Measurements from ENCODE around the gene AFDN. TPM values are rescaled to one million over a fixed set of nuclear protein-coding genes. Genes with fewer than 3 reads are reported as not detected.
"Not testable (repeated sequence)": the region's sequence is repeated elsewhere in the genome, so short reads cannot be mapped to it uniquely, and the experiment has no call there.

AFDN gene
- total RNA-seq, 1 donor from 2014 or later = 131 TPM

DNA sequence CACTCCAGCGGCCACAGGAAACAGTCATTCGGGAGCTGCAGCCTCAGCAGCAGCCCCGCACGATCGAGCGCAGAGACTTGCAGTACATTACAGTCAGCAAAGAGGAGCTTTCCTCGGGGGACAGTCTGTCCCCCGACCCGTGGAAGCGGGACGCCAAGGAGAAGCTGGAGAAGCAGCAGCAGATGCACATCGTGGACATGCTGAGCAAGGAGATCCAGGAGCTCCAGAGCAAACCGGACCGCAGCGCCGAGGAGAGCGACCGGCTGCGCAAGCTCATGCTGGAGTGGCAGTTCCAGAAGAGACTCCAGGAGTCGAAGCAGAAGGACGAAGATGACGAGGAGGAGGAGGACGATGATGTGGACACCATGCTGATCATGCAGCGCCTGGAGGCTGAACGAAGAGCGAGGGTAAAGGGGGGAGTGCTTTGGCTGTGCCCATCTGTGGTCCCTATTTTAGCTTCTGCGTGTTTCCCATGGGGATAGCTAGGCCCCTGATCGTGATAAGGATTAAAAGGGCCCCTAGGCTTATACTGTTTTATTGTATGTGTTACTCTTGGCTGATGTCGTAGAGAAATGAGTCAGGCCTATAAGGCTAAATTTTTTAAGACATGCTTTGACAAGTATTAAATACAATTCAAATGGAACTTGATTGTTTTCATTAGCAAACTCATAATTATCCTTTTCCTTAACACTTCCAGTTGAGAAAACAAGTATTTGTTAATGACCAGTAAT, 125.2 kb downstream of the AFDN start:
- no peak for DNase-seq

DNA sequence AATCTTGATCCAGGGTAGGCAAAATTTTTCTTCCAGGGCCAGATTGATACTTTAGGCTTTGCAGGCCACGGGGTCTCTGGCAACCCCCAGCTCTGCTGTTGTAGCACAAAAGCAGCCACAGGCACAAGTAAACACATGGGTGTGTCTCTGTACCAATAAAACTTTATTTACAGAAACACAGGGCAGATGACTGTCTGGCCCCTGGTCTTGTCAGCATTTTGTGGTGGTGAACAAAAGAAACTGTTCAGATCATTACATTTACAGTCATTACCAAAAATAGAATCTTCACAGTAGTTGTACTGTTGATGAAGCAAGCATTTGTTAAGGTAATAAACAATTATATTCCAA, 125.8 kb downstream of the AFDN start:
- DNase-seq = no peak

DNA sequence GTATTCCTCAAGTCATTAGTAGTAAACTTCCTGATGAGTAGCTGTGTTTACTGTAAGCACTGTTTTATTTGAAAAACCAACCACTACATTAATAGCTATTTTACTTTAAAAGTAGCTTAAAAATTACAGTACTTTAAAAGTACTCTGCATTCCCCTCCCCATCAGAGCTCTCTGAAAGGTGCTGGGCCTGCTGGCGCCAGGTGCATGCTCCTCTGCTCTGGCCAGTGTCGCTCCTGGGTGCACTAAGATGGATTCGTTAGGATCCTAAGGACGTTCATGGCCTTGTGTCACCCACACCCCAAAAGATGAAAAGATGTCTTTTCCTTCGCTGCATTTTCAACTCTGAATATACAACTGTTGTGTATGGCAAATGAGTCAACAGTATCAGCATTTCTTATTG, 126.8 kb downstream of the AFDN start:
- DNase-seq = no peak

DNA sequence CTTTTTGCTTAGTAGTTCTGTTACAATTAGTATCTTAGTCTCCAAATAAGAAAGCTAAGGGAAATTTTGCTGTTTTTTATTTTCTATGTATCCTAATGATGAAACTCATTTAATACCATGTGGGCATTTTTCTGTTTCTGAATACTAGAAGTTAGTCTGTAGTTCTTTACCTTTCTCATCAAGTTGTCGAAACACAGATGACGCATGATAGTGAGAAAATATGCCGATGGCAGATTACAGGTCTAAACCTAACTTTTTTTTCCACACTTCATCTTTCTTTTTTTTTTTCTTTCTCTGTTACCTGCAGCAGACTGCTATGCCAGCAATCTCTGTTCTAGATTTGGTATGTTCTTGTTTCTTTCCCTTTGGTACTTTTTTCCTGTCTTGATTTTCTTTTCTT, 127.4 kb downstream of the AFDN start:
- DNase-seq = no peak

DNA sequence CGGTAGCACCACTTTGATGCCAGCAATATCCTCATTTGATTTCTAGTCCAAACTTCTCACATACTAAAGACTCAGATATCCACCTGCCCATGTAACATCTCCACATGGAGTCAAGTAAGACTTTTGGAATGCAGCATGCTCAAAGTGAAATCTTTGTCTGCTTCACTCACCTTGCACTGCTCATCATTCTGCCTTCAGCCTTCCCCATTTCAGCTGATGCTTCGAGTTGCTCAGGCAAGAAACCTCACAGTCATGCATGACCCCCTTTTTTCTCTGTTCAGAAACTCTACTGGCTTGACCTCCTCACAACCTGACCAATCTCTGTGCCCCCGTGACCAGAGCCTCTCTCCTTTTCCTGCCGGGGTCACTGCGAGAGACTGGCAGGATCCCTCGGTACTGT, 129.8 kb downstream of the AFDN start:
- no peak for DNase-seq

DNA sequence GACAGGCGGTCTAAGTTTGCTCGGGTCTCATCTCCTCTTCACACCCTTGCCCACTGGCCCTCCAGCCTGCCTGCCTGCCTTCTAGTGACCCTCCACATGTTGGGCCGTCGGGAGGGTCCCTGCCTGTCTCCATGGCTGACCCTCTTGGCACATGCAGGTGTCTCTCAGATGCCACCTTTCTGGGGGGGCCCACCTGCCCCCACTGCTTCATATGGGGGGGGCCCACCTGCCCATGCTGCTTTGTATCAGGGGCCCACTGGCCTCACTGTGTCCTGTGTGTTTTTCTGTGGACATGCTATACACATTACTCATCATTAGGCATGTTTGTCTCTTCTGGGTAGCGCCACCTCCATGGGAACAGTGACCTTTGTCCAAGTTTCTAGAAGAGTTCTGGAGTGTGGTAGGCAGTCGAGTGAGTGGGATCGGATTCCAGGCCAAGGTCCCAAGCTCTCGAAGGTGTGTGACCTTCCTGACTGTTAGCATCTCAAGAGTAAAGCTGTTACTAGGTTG, 130.3 kb downstream of the AFDN start:
- no peak for DNase-seq

DNA sequence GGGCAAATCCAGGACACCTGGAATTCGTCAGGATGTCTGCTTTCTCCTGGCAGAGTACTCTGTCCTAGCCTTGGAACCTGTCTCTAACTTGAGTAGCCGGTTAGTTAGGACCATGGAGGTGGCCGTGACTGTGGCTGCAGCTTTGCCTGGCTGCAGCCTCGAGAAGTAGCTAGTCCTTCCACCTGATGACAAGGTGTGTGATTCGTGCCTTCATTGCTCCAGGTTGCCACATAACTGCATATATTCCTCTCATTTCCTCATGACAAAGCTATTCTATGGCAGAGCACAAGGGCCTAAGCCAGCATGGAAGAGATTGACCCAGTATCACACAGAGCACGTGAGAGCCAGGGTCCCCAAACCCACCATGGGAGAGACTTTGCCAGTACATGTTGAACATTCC, 130.9 kb downstream of the AFDN start:
- no peak for DNase-seq

DNA sequence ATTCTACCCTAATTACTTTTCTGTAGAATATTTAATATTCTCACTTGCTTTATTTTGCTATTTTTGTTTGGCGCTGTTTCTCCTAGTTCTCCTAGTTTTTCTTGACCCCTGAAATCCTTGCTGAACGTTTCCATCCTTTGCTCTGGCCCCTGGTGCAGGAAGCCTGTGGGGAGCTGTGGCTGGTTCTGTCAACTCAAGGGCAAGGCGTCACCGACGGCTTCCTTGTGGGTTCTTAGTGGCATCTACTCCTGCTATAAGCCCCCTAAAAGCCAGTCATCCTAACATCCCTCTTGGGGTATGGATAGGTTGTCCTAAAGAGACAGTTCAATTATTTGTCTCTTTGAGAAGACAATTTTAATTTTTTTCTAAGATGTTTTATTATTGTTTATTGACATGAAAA, 133.9 kb downstream of the AFDN start:
- no peak for DNase-seq

DNA sequence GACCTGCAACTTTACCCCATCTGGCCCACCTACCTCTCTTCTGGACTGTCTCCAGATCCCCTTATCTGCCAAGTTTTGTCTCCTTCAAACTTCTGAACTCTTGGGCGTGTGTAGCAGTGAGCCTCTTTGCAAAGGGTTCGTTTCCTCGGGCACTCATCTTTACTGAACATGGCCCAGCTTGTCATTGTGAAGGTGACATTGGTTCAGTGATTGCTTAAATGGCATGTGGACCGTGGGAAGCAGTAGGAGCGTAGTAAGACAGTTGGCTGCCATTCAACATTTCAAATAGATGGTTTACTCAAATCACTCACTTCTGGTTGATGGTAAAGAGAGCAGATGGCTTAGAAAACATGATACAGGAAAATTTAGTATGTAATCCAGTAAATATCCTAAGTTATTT, 136.0 kb downstream of the AFDN start:
- no peak for DNase-seq

DNA sequence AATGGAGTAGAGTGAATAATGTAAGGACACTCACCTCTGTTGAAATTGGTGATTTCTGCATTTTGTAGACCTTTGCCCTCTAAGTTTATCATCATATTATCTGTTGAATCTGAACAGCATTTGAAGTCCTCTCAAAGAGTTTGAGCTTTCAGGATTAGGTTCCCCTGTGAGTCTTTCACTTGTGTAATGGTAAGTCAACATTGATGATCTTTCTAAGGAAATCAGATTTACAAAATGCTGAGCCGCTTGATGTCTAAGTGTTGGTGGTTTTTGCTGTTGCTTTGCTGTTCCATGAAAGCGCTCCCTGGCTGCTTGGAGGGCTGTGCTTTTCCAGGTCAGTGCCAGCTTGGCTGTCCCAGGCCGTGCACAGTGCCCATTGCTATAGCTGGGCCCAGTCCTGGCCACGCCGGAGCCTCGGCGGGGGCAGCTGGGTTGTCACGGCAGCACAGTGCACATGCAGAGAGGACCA, 136.9 kb downstream of the AFDN start:
- DNase-seq = no peak

DNA sequence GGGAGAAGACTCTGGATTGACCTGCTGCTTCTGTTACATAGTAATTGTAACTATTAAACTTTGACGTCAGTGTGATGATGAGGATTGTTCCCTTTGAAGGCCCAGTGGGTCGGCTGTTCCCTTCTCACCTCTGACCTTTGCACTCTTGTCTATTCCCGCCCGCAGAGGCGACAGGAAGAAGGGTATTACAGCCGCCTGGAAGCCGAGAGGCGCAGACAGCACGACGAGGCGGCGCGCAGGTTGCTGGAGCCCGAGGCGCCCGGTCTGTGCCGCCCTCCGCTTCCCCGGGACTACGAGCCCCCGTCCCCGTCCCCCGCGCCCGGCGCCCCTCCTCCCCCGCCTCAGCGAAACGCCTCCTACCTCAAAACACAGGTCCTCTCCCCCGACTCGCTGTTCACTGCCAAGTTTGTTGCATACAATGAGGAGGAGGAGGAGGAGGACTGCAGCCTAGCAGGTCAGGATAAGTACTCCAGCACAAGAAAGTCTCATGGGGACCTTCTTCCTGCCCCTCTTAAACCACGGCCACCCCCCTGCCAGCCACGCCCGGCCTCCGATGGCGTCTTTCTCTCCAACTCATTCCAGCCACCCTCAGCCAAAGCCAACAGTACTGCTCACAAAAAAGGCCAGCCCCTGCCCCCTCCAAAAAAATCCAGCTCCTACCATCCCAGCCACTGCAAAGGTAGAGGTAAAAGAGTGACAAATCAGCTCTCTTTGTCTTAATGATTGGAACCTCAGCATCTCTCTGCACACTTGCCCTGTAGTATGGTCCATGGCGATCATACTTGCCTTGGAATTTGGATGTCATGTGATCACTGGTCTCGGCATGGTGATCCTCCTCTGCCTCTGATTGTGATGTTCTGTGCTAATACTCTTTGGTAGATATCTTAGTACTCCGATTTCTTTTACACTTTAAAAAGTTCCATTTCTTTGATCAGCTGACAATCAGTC, 139.2 kb downstream of the AFDN start:
- DNase-seq = no peak

DNA sequence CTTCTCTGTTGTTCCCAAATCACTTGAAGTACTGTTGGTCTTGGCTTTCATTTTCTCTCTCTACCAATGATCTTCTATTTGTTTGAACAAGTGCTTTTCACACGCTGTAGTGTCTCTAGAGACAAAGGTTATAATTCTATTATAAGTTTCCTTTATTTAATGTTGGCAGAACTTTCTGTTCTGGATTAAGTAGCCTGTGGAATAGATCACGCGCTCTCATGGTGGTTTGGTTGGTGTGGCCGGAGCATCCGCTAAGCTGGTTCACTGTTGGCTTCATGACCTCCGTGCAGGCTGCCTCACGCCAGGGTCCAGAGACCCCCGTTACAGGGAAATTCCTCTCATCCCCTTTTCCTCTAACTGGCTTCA, 139.8 kb downstream of the AFDN start:
- DNase-seq = no peak

DNA sequence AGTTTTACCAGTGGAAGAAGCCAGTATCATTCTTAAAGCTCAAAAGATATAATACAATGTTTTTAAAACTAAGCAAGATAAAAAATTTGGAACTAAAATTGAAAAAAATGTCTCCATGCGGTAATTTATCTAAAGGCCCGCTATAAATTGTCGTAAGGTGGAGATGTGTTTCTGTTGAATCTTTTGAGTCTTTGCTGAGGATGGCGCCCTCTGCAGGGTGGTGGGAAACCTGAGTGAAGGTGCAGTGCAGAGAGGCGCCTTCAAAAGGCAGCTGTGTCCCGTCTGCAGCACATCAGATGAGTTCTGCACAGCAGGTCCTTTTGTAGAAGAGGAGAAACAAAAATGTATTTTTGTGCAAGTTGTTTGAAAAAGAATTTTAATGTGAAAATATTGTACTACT, 141.4 kb downstream of the AFDN start:
- DNase-seq = no peak

DNA sequence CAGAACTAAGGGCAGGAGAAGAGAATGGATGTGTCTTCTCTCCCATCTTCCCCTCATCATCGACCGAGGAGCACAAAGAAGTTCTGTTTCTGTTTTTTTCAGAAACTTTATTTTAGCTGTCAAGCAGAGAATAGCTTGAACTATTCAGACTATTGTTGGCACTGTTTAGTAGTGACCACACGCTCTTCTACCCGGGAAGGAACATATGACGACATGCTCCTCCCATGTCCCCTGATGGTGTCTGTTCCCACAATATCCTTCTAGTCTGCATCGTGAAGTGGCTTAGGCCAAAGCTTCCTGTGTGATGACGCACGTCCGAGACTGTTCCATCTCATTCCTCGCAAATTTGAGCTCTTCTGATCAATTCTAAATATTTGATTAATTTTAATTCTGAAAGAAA, 143.5 kb downstream of the AFDN start:
- DNase-seq = no peak

DNA sequence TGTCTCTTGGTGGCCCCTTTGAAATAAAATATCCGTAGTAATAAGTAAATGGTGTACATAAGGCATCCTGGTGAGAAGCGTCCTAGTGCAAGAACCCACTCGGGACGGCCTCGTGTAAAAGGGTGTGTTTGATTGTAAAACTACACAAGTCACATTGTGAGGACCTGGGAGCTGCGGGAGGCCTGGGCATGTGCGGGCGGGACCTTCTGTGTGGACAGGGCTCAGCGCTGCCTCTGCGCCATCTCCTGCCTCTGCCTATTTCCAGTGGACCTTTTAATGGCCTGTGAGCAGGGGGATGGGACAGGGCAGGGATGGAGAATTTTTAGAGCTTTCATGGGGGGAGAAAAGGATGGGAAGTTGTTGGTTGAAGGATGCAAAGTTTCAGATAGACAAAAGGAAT, 145.5 kb downstream of the AFDN start:
- DNase-seq = no peak

DNA sequence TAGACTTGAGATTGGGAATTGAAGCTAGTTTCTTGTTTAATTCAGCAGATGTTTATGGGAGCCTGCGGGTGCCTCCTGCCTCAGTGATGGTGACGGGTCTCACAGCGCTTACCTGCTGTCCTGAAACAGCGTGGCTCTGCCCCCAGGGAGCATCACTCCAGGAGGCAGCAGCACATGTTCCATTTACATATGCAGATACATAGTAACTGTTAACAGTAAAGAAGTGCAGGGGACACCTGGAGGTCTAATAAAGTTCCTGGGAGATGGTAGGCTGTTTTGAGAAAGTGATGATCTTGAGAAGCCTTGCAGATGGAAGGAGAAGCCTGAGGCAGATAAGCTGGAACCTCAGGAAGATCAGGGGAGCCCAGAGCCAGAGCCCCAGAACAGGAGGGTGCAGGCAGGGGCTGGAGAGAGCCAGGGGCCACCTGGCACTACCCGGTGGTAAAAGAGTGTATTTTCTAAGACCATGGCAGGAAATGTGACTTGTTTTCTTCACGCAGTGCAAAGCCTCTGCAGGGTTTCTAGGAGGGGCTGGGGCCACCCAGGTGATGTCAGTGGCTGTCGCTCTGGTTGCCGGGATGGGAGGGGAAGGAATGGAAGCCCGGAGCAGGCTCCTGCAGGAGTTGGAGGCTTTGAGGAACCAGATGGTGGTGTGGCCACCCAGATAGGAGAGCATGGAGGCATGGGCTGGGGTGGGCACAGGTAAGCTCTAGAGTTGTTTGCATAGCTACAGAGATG, 146.6 kb downstream of the AFDN start:
- no peak for DNase-seq

DNA sequence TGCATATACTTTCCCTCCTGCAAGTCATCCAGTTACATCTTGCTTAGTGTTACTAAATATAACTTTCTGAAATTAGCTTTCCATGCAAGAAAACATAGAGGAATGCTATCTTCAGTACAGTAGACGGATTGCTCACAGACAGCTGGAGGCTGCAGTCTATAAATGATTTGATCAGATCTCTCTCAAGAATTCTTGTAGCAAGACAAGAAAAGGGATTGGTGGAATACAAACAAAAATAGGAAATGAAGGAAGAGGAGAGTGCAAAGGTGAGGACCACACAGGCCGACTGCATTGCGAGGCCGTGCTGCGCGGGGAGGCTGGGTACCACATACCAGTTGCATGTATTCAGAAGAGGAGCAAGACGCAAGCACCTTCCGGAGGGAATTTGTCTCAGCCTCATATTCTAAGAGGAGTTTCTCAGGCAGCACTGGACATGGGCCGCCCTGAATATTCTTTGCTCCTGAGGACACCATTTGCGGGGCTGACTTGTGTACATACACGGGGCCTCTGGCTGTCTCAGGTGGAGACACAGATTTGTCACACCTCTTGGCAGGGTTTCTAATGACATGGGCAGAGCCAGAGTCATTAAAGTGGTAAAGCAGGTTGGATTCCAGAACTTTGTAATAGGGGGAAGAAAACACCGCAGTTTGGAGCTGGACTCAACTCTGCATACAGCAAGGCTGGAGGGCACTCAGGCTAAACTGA, 148.1 kb downstream of the AFDN start:
- DNase-seq = peak; percentile 26

DNA sequence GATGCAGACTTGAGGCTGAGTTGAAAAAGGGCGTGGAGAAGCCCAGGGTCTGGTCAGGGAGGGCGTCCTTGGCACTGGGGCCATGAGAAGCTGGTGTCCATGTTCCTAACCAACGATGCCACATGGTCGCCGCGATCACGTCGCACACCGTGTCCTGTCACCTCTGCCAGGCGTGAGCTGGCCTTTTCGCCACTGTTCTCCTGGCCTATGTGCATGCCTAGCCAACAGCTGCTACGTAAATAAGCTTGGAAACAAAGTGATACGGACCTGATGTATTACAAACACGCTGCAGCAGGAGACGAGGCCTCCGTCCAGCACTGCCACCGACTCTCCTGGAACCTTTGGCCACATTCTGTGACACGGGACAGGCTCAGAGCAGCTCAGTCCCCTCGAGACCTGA, 148.7 kb downstream of the AFDN start:
- no peak for DNase-seq

DNA sequence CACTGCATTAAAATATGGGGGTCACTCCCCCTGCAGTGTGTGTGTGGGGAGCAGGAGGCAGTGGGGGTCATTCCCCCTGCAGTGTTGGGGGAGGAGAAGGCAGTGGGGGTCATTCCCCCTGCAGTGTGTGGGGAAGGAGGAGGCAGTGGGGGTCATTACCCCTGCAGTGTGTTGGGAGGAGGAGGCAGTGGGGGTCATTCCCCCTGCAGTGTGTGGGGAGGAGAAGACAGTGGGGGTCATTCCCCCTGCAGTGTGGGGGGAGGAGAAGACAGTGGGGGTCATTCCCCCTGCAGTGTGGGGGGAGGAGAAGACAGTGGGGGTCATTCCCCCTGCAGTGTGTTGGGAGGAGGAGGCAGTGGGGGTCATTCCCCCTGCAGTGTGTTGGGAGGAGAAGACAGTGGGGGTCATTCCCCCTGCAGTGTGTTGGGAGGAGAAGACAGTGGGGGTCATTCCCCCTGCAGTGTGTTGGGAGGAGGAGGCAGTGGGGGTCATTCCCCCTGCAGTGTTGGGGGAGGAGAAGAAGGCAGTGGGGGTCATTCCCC, 149.5 kb downstream of the AFDN start:
- DNase-seq = not testable (repeated sequence)

DNA sequence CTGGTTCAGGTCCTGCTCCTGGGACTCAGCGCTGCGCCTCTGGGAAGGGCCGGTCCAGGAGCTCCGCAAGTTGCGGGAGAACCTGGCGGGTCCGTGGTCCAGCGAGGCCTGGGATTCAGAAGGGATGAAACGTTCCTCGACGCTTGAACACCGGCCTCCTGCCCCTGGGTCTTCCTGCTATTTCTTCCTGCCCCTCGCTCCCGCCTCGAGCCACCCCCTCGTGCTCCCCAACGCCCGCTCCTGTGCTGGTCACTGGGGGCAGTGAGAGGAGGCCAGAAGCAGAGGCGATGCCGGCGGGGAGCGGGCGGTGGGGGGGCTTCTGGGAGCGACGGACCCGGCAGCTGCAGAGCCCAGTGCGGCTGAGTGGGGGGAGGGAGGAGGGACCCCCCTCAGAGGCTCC, 150.0 kb downstream of the AFDN start:
- DNase-seq = no peak

DNA sequence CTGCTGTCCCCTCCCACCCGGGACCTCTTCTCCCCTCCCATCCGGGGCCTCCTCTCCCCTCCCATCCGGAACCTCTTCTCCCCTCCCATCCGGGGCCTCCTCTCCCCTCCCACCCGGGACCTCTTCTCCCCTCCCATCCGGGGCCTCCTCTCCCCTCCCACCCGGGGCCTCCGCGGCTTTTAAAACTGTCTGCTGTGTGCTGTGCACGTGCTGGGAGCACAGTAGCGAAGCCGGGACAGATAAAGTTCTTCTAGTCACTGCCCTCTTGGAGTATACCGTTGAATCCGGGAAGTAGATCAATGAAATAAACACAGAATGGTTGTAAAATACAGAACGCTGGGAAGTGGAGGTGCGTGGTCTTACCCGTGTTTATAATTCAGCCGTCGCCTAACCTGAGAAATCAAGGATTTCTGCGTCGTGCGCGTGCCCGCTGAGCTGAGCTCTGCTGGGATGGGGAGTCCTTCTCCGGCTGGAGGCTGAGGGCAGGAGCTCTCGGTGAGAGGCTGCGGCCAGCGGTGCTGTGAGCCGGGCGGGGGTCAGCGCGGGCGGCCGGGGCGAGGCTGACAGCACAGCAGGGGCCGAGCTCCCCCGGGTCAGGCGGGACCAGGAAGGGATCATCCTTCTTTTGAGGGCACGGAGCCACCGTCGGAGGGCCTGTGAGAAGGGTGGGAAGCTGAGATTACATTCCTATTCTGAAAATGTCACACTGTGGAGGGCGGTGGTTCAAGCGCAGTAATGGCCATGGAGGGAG, 151.2 kb downstream of the AFDN start:
- no peak for DNase-seq
